Right lobe of liver (tissue), 4 donors: ENCODE results near the gene TPM3.
"Not testable (repeated sequence)": the region's sequence is repeated elsewhere in the genome, so short reads cannot be mapped to it uniquely, and the experiment has no call there.

Source experiments
- POLR2A ChIP-seq: fragments of 450-650 bp; IDR thresholded peaks from one replicate; pipeline ENCODE4 v1.6.1; 2017; ENCODE audit warnings: antibody characterized with exemption, mild to moderate bottlenecking
- TF ChIP-seq, protein P1 (sequence below), 4 donors: fragments of 200-600 bp in 3 of 4; fragments of 450-650 bp in 1 of 4; IDR thresholded peaks; one replicate each; pipeline versions ENCODE4 v1.5.1 to v1.8.0; 2016 to 2022; ENCODE audit warnings: antibody characterized with exemption in 4 of 4, mild to moderate bottlenecking in 2 of 4
- donor health status: DM: no; HTN: no; CAD: no.
- donor health status: DM: no; HTN: no; CAD: no.
- donor health status: DM: no; HTN: yes; CAD: no.

DNA sequence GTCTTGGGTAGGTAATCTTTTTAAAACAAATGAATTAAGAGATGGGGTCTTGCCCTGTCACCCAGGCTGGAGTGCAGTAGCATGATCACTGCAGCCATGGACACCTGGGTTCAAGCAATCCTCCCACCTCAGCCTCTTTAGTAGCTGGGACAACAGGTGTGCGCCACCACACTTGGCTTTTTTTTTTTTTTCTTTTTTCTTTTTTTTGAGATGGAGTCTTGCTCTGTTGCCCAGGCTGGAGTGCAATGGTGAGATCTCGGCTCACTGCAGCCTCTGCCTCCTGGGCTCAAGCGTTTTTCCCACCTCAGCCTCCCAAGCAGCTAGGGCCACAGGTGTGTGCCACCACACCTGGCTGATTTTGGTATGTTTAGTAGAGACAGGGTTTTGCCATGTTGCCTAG is 39.2 kb upstream of the TPM3 start:
- TF ChIP-seq POLR2A = not testable (repeated sequence)
- TF ChIP-seq, protein P1, sequence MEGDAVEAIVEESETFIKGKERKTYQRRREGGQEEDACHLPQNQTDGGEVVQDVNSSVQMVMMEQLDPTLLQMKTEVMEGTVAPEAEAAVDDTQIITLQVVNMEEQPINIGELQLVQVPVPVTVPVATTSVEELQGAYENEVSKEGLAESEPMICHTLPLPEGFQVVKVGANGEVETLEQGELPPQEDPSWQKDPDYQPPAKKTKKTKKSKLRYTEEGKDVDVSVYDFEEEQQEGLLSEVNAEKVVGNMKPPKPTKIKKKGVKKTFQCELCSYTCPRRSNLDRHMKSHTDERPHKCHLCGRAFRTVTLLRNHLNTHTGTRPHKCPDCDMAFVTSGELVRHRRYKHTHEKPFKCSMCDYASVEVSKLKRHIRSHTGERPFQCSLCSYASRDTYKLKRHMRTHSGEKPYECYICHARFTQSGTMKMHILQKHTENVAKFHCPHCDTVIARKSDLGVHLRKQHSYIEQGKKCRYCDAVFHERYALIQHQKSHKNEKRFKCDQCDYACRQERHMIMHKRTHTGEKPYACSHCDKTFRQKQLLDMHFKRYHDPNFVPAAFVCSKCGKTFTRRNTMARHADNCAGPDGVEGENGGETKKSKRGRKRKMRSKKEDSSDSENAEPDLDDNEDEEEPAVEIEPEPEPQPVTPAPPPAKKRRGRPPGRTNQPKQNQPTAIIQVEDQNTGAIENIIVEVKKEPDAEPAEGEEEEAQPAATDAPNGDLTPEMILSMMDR (IDR thresholded peaks at IDR 0.05) = not testable (repeated sequence)
